HEK293 (cell line): ENCODE measurements around the gene VWF.
A peak's percentile ranks its signal among the peaks of the same experiment; 100 is the strongest.

ENCODE experiments used
- YY1 ChIP-seq: fragments of 450-650 bp; formaldehyde crosslinking; IDR thresholded peaks from 2 replicates; pipeline ENCODE4 v1.5.1; 2018; ENCODE audit warnings: missing biosample characterization, missing genetic modification characterization
- ZNF112 ChIP-seq: fragments of 450-650 bp; formaldehyde crosslinking; IDR thresholded peaks from 2 replicates; pipeline ENCODE4 v1.5.0; 2017; ENCODE audit warnings: missing biosample characterization, missing genetic modification characterization
- ZNF121 ChIP-seq: fragments of 450-650 bp; formaldehyde crosslinking; IDR thresholded peaks from 2 replicates; pipeline ENCODE4 v1.5.1; 2016; ENCODE audit warnings: missing biosample characterization, missing genetic modification characterization
- ZNF274 ChIP-seq, 2 experiments: fragments of 200-500 bp in 1 of 2; fragments of 450-650 bp in 1 of 2; sonication (Bioruptor generic) in 1 of 2; formaldehyde crosslinking in 1 of 2; IDR thresholded peaks; 2 replicates each; pipeline versions ENCODE4 v1.5.1 to v1.6.1; 2014 to 2016; ENCODE audit warnings: borderline replicate concordance in 1 of 2, inconsistent platforms in 1 of 2, low read length in 1 of 2, missing biosample characterization in 1 of 2, missing genetic modification characterization in 1 of 2
- ZNF670 ChIP-seq: fragments of 450-650 bp; formaldehyde crosslinking; IDR thresholded peaks from 2 replicates; pipeline ENCODE4 v1.5.1; 2016; ENCODE audit warnings: missing biosample characterization, missing genetic modification characterization, low read depth
- ZNF785 ChIP-seq: fragments of 450-650 bp; formaldehyde crosslinking; IDR thresholded peaks from 2 replicates; pipeline ENCODE4 v1.5.1; 2016; ENCODE audit warnings: missing biosample characterization, missing genetic modification characterization
- ZNF830 ChIP-seq: fragments of 450-650 bp; IDR thresholded peaks from 2 replicates; pipeline ENCODE4 v1.5.0; 2018; ENCODE audit warnings: missing biosample characterization, missing genetic modification characterization, low read depth, mild to moderate bottlenecking, moderate library complexity
- TF ChIP-seq, protein P1 (sequence below): fragments of 450-650 bp; formaldehyde crosslinking; IDR thresholded peaks from 2 replicates; pipeline ENCODE4 v1.5.1; 2016; ENCODE audit warnings: missing biosample characterization, missing genetic modification characterization

DNA sequence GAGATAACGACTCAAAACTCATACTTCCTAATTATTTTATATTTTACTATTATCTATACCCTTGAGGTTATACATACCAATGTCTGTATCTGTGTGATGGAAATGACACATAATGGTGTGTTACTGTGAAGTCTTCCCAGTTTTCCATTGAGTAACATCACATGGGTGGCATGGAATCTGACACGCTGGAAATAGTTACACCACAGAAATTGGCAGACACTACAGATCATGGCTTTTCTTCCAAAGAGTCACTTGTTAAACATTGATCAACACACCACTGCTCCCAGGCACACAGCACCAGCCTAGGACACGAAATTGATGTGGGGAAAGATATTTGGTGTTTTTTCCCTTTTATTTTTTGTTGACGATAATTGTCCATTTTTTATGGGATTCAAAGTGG, 33.0 kb upstream of the VWF start:
- TF ChIP-seq, protein P1, sequence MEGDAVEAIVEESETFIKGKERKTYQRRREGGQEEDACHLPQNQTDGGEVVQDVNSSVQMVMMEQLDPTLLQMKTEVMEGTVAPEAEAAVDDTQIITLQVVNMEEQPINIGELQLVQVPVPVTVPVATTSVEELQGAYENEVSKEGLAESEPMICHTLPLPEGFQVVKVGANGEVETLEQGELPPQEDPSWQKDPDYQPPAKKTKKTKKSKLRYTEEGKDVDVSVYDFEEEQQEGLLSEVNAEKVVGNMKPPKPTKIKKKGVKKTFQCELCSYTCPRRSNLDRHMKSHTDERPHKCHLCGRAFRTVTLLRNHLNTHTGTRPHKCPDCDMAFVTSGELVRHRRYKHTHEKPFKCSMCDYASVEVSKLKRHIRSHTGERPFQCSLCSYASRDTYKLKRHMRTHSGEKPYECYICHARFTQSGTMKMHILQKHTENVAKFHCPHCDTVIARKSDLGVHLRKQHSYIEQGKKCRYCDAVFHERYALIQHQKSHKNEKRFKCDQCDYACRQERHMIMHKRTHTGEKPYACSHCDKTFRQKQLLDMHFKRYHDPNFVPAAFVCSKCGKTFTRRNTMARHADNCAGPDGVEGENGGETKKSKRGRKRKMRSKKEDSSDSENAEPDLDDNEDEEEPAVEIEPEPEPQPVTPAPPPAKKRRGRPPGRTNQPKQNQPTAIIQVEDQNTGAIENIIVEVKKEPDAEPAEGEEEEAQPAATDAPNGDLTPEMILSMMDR (tag by site-specific recombination): no peak
- TF ChIP-seq ZNF274 (IDR thresholded peaks at IDR 0.05; ENCODE audit: low read length): no peak
- TF ChIP-seq ZNF274 (tag by site-specific recombination; IDR thresholded peaks at IDR 0.05; ENCODE audit: borderline replicate concordance): no peak
- no peak for TF ChIP-seq ZNF830
- TF ChIP-seq ZNF121 (tag by site-specific recombination): no peak
- TF ChIP-seq ZNF112 (tag by site-specific recombination): peak; percentile 91
- no peak for TF ChIP-seq YY1 (tag by site-specific recombination)
- no peak for TF ChIP-seq ZNF785
- TF ChIP-seq ZNF670 (tag by site-specific recombination): no peak
